Neural cell (in vitro differentiated cells): Measurements from ENCODE around the gene TLL2. TPM values are rescaled to one million over a fixed set of nuclear protein-coding genes. Genes with fewer than 3 reads are reported as not detected.

Experiments
- H2AFZ ChIP-seq: fragments of 200-600, 300-800 bp; sonication (generic), shearing (Covaris generic); 2 replicates; pipeline ENCODE4 v1.6.0; 2014; ENCODE audit warnings: low read depth, mild to moderate bottlenecking, antibody characterized with exemption, low read length, moderate library complexity
- H3F3A ChIP-seq: fragments of 200-600 bp; shearing (Covaris generic); 2 replicates; pipeline ENCODE4 v1.6.1; 2016; ENCODE audit warnings: mild to moderate bottlenecking, moderate library complexity, mixed read lengths, antibody characterized with exemption, low read length; ENCODE audit not compliant: insufficient read depth, poor library complexity, severe bottlenecking
- H3K27ac ChIP-seq: fragments of 200-600, 300-800 bp; sonication (generic), shearing (Covaris generic); 2 replicates; pipeline ENCODE4 v1.5.1; 2014; ENCODE audit warnings: mild to moderate bottlenecking, low read length, moderate library complexity
- H3K27me3 ChIP-seq: fragments of 300-800, 200-600 bp; sonication (generic), shearing (Covaris generic); 2 replicates; pipeline ENCODE4 v1.6.0; 2014; ENCODE audit warnings: mild to moderate bottlenecking, low read depth, low read length, moderate library complexity; ENCODE audit not compliant: insufficient read depth
- H3K36me3 ChIP-seq: fragments of 300-800, 200-600 bp; sonication (generic), shearing (Covaris generic); 2 replicates; pipeline ENCODE4 v1.5.1; 2014; ENCODE audit warnings: mild to moderate bottlenecking, antibody characterized with exemption, low read length, moderate library complexity; ENCODE audit not compliant: insufficient read depth
- H3K4me2 ChIP-seq: fragments of 300-800, 200-600 bp; sonication (generic), shearing (Covaris generic); 2 replicates; pipeline ENCODE4 v1.6.0; 2014; ENCODE audit warnings: mild to moderate bottlenecking, low read length
- H3K4me3 ChIP-seq: fragments of 300-800, 200-600 bp; sonication (generic), shearing (Covaris generic); 2 replicates; pipeline ENCODE4 v1.5.1; 2014; ENCODE audit warnings: mild to moderate bottlenecking, low read length, moderate library complexity
- H3K79me2 ChIP-seq: fragments of 200-600 bp; shearing (Covaris generic); replicated peaks from 2 replicates; pipeline ENCODE4 v1.6.0; 2014; ENCODE audit warnings: mild to moderate bottlenecking, low read length, moderate library complexity; ENCODE audit not compliant: insufficient read depth
- H3K9ac ChIP-seq: fragments of 300-800, 200-600 bp; sonication (generic), shearing (Covaris generic); 2 replicates; pipeline ENCODE4 v1.6.1; 2016; ENCODE audit warnings: mild to moderate bottlenecking, low read length, mixed read lengths
- H3K9me2 ChIP-seq: fragments of 200-600 bp; shearing (Covaris generic); 2 replicates; pipeline ENCODE4 v1.6.1; 2016; ENCODE audit warnings: mild to moderate bottlenecking, low read length, mixed read lengths; ENCODE audit not compliant: insufficient read depth
- H3K9me3 ChIP-seq: fragments of 200-600, 300-800 bp; sonication (generic), shearing (Covaris generic); 2 replicates; pipeline ENCODE4 v1.6.1; 2016; ENCODE audit warnings: mild to moderate bottlenecking, mixed run types, low read length, moderate library complexity, mixed read lengths
- H4K20me1 ChIP-seq: fragments of 200-600 bp; shearing (Covaris generic); 2 replicates; pipeline ENCODE4 v1.6.1; 2016; ENCODE audit warnings: mild to moderate bottlenecking, mixed run types; ENCODE audit not compliant: insufficient read depth
- EP300 ChIP-seq: fragments of 450-650 bp; conservative IDR thresholded peaks from 2 replicates; pipeline ENCODE4 v1.6.1; 2014; ENCODE audit warnings: antibody characterized with exemption, mild to moderate bottlenecking, moderate library complexity; ENCODE audit not compliant: poor library complexity, severe bottlenecking
- EZH2 ChIP-seq: fragments of 200-600, 300-800 bp; shearing (Covaris generic), sonication (generic); IDR thresholded peaks from 2 replicates; pipeline ENCODE4 v1.6.1; 2014; ENCODE audit warnings: antibody characterized with exemption, low read length, borderline replicate concordance, mild to moderate bottlenecking; ENCODE audit not compliant: insufficient read depth, poor library complexity, severe bottlenecking
- MXI1 ChIP-seq: fragments of 450-650 bp; conservative IDR thresholded peaks from 2 replicates; pipeline ENCODE4 v1.6.1; 2014; ENCODE audit warnings: antibody characterized with exemption, mild to moderate bottlenecking; ENCODE audit not compliant: poor library complexity, severe bottlenecking
- POLR2AphosphoS5 ChIP-seq: IDR thresholded peaks from 2 replicates; pipeline ENCODE4 v1.6.1; 2012
- RAD21 ChIP-seq: fragments of 450-650 bp; conservative IDR thresholded peaks from 2 replicates; pipeline ENCODE4 v1.6.1; 2014; ENCODE audit warnings: antibody characterized with exemption, mild to moderate bottlenecking, moderate library complexity
- SMC3 ChIP-seq: fragments of 450-650 bp; conservative IDR thresholded peaks from 2 replicates; pipeline ENCODE4 v1.6.1; 2014; ENCODE audit warnings: antibody characterized with exemption, mild to moderate bottlenecking, moderate library complexity; ENCODE audit not compliant: poor library complexity
- TAF1 ChIP-seq: IDR thresholded peaks from 2 replicates; pipeline ENCODE4 v1.6.1; 2012; ENCODE audit warnings: low read depth
- polyA plus RNA-seq: library from polyadenylated mRNA; depleted of rRNA; stranded (reverse); fragments of >200 nt; gene quantifications from 2 replicates; pipeline ENCODE4 v1.2.3, GENCODE V29; 2014
- TF ChIP-seq, protein P1 (sequence below): fragments of 450-650 bp; IDR thresholded peaks from 2 replicates; pipeline ENCODE4 v1.5.1; 2014; ENCODE audit warnings: antibody characterized with exemption, mild to moderate bottlenecking, moderate library complexity; ENCODE audit not compliant: poor library complexity, severe bottlenecking
- TF ChIP-seq, protein P2 (sequence below): IDR thresholded peaks from 2 replicates; pipeline ENCODE4 v1.6.1; 2012; ENCODE audit warnings: borderline replicate concordance

TLL2 gene
- polyA plus RNA-seq, 1 donor from 2014 or later = 0.11 TPM

DNA sequence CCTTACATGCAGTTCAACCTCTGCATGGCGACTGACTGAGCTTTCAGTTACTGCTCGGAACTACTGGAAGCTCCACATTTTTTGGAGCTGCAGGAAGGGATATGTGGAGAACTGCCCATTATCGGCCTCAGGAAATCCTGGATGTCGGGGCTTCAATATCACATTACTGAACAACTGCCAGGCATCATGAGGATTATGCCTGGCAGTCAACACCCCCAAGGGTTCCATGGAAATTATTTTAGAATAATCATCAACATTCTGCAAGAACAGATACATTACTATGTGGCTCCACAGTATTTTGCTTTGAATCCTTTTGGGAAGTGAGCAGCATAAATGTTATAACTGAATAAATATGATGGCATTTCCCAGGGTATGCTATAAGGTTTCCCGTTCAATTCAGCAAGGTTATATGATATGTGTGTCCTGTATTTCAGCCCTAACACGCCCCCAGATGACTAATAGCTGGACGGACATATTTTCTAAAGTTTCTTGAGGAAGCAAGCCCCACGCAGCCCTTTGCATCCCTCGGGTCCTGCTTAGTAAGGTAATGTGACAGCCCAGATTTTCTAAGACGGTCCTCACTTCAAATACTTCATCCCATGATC lies 101.9 kb downstream of the TLL2 start:
- H3K9ac ChIP-seq = no peak overlapping the region
- no peak overlapping the region for H3K4me3 ChIP-seq
- H3K27ac ChIP-seq = no peak overlapping the region
- no peaks in the 10 kb centered on the region for H3K9me3 ChIP-seq
- no peaks in the 10 kb centered on the region for H4K20me1 ChIP-seq
- no peak overlapping the region for H2AFZ ChIP-seq
- no peaks in the 10 kb centered on the region for H3F3A ChIP-seq
- H3K4me2 ChIP-seq = no peak overlapping the region
- H3K79me2 ChIP-seq = no peaks in the 10 kb centered on the region
- H3K9me2 ChIP-seq = no peaks in the 10 kb centered on the region
- H3K27me3 ChIP-seq = no peaks in the 10 kb centered on the region
- H3K36me3 ChIP-seq = no peaks in the 10 kb centered on the region
- TF ChIP-seq EP300 (no peak), MXI1 (no peak), EZH2 (no peak), SMC3 (no peak), RAD21 (no peak), TAF1 (no peak), POLR2AphosphoS5 (no peak)
- TF ChIP-seq, protein P1, sequence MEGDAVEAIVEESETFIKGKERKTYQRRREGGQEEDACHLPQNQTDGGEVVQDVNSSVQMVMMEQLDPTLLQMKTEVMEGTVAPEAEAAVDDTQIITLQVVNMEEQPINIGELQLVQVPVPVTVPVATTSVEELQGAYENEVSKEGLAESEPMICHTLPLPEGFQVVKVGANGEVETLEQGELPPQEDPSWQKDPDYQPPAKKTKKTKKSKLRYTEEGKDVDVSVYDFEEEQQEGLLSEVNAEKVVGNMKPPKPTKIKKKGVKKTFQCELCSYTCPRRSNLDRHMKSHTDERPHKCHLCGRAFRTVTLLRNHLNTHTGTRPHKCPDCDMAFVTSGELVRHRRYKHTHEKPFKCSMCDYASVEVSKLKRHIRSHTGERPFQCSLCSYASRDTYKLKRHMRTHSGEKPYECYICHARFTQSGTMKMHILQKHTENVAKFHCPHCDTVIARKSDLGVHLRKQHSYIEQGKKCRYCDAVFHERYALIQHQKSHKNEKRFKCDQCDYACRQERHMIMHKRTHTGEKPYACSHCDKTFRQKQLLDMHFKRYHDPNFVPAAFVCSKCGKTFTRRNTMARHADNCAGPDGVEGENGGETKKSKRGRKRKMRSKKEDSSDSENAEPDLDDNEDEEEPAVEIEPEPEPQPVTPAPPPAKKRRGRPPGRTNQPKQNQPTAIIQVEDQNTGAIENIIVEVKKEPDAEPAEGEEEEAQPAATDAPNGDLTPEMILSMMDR = no peak
- TF ChIP-seq, protein P2, sequence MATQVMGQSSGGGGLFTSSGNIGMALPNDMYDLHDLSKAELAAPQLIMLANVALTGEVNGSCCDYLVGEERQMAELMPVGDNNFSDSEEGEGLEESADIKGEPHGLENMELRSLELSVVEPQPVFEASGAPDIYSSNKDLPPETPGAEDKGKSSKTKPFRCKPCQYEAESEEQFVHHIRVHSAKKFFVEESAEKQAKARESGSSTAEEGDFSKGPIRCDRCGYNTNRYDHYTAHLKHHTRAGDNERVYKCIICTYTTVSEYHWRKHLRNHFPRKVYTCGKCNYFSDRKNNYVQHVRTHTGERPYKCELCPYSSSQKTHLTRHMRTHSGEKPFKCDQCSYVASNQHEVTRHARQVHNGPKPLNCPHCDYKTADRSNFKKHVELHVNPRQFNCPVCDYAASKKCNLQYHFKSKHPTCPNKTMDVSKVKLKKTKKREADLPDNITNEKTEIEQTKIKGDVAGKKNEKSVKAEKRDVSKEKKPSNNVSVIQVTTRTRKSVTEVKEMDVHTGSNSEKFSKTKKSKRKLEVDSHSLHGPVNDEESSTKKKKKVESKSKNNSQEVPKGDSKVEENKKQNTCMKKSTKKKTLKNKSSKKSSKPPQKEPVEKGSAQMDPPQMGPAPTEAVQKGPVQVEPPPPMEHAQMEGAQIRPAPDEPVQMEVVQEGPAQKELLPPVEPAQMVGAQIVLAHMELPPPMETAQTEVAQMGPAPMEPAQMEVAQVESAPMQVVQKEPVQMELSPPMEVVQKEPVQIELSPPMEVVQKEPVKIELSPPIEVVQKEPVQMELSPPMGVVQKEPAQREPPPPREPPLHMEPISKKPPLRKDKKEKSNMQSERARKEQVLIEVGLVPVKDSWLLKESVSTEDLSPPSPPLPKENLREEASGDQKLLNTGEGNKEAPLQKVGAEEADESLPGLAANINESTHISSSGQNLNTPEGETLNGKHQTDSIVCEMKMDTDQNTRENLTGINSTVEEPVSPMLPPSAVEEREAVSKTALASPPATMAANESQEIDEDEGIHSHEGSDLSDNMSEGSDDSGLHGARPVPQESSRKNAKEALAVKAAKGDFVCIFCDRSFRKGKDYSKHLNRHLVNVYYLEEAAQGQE = no peak

DNA sequence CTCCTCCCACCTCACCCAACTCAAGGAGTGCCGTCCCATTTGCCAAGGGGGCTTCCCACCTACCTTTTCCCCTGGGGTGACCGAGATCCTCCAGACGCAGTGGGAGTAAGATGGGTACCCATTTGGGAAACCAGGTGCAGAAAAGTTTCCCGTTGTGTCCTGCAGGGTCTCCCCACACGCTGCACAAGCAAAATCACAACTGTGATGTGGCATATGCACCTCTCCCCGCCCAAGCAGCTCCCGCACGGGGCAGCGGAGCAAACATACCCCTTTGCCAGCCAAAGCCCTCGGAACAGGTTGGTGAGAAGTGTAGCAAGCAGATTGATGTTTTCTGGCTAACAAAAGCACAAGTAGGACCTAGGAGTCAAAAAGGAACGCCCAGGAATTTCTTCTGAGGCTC lies 103.4 kb downstream of the TLL2 start:
- H3K9ac ChIP-seq = no peak overlapping the region
- no peaks in the 10 kb centered on the region for H3F3A ChIP-seq
- H3K79me2 ChIP-seq = no peaks in the 10 kb centered on the region
- no peak overlapping the region for H2AFZ ChIP-seq
- H3K27ac ChIP-seq = no peak overlapping the region
- H3K36me3 ChIP-seq = no peaks in the 10 kb centered on the region
- H3K27me3 ChIP-seq = no peaks in the 10 kb centered on the region
- TF ChIP-seq EZH2 = no peak
- no peaks in the 10 kb centered on the region for H3K9me2 ChIP-seq
- H3K4me3 ChIP-seq = no peak overlapping the region
- no peaks in the 10 kb centered on the region for H3K9me3 ChIP-seq
- no peaks in the 10 kb centered on the region for H4K20me1 ChIP-seq
- no peak overlapping the region for H3K4me2 ChIP-seq

DNA sequence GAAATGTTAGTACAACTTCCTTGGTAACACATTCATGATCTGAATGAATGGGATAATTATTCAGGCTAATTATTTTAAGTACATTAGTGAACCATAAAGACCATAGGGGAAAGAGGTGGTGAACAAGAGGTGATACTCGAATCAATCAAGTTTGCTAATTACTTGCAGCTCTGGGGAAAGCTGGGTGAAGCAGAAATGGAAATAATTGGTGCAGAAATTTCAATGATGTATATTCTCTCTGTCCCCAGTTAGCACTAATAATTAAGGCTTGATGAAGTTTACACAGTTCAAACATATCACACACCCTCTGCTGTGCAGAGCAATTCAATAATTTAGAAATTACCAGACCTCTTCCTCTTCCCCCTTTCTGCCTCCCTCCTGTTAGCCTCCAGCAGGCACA lies 105.5 kb downstream of the TLL2 start:
- TF ChIP-seq EZH2 (no peak), EP300 (no peak), POLR2AphosphoS5 (no peak)
- H4K20me1 ChIP-seq = no peaks in the 10 kb centered on the region
- H3K4me3 ChIP-seq = no peak overlapping the region
- H3K9ac ChIP-seq = no peak overlapping the region
- H3K4me2 ChIP-seq = no peak overlapping the region
- H3F3A ChIP-seq = no peaks in the 10 kb centered on the region
- no peak overlapping the region for H2AFZ ChIP-seq
- H3K79me2 ChIP-seq = no peaks in the 10 kb centered on the region
- H3K9me3 ChIP-seq = no peaks in the 10 kb centered on the region
- H3K9me2 ChIP-seq = no peaks in the 10 kb centered on the region
- H3K36me3 ChIP-seq = no peaks in the 10 kb centered on the region
- no peak overlapping the region for H3K27ac ChIP-seq
- H3K27me3 ChIP-seq = no peaks in the 10 kb centered on the region
